ENCODE measurements around the gene LRRC27.
"Not testable (repeated sequence)": the region's sequence is repeated elsewhere in the genome, so short reads cannot be mapped to it uniquely, and the experiment has no call there.

LRRC27 gene

DNA sequence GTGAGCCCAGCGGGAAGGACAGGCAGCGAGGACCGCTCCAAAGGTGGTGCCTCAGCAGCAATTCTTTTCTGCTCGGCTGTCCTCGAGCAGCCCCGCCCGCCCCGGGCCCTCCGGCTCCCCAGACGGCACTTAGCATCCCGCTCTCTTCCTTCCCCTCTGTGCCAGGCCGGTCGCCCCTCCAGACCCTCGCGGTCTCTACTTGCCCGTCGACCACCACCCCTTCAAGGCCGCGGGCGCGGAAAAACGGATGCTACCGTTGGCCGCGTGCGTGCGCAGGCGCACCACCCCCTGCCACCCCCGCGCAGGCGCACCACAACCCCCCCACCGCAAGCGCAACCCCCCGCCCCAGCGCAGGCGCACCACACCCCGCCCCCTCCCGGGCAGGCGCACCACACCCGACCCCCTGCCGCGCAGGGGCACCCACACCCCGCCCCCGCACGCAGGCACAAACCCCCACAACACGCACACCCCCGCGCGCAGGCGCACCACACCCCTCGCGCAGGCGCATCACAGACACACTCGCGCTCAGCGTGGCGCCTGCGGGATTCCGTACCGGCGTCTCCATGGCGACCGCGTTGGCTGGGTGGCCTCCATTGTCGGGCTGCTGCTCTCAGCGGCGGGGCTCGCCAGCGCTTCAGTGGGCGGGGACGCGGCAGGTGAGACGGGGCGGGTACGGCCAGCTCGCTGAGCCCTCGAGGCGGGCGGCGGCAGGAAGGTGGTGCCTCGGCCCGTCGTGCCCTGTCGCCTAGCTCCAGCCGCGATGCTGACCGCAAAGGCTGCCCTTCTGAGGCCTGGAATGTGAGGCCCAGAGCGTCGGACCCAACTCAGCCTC is at the start of gene LRRC27:
Gene LRRC27, plus strand, starts transcription at position 593 of the 832 bp plus-strand sequence. CDS start 1,332 bp downstream, outside the sequence.
- peak; percentile 99 for DNase-seq

DNA sequence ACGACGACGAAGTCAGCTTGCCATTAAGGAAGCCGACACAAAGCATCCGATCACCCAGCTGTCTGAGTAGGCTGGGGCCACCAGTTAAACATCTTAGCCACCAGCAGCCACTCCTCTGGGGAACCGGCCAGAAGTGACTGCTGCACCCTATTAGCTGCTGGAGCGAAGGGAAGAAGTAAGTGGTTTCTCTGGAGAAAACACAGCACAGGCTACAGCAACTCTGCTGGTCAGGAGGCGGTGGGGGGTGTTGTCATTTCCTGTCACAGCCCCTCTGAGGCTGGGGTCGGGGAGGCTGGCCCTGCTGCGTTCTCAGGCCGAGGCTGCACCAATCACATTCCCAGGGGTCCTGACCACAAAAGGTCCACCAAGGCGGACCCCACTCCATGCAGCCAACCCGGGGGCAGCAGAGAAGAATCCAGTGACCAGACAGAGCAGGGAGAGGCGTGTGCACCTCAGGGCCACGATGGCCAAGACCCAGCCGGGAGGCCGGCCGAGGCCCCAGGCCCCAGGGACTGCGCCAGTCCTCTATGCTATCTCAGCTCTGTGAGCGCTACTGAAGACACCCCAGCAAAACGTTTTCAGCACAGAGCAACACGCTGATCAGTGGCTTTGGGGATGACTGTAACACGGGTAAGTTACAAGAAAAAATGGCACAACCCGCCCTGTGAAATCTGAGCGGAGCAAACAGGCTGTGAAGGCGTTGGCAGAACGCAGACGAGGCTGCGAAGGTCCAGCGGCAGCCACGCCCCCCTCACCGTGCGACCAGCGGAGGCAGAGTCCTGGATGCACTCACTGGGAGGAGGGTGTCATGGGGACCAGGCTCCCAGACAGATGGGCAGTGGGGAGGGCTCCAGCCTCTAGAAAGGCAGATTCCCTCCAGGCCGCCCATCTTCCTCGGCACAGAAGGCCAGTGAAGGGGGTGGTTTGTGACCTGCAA is 49.1 kb upstream of the LRRC27 start:
- no peak for DNase-seq

DNA sequence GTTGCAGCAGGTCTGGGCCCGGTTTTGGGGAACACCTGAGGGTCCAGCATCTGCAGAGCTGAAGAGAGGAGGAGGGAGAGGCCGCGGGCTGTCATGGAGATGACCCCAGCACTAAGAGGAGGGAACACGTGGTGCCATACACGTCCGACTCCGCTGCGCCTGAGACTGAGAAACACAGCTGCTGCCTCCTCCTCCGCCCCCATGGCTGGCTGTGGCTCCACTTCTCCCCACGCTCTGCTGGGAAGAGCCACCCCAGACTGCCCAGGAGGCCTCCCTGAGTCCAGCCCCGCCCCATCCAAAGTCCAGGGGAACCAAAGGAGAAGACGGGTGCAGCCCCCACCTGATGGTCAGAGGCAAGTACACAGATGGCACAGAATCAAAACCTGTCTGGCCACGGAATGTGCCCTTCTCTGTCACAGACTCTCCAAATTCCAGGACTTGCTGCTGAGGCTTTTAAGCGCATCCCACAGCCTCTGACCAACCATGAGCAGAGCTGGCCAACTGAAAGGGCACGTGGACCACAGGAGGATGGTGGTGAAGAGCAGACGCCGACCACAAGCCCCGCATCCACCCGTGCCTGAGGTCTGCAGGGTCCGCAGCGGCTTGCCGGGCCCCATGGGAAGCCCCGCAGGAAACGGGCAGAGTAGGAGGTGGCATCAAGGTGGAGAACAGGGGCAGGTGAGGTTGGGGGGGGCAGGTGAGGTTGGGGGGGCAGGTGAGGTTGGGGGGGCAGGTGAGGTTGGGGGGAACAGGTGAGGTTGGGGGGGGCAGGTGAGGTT is 48.2 kb upstream of the LRRC27 start:
- no peak for DNase-seq

DNA sequence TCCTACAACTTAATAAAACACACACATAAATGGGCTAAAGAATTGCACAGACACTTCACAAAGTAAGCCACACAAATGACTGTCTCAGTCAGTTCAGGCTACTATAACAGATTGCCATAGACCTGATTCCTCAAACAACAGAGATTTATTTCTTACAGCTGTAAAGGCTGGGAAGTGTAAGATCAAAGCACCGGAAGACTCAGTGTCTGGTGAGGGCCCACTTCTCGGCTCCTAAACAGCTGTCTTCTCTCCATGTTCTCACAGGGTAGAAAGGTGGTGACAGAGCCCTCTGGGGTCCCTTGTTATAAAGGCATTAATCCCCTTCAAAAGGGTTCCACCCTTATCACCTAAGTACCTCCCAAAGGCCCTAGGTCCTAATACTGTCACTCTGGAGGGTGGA is 42.6 kb upstream of the LRRC27 start:
- no peak for DNase-seq

DNA sequence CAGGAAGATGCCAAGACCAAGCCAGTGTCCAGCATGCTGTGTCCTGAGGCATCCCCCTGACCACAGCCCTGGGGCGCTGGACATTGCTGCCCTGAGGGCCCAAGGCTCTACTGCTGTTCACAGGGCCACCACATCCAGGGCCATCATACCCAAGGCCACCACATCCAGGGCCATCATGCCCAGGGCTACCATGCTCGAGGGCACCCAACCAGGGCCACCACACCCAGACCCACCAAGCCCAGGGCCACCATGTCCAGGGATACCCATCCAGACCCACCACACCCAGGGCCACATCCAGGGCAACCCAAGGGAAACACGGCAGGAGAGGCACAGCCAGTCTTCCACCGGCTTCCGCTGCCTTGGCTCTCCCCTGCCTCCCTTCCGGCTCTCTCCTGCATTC is 41.4 kb upstream of the LRRC27 start:
- no peak for DNase-seq

DNA sequence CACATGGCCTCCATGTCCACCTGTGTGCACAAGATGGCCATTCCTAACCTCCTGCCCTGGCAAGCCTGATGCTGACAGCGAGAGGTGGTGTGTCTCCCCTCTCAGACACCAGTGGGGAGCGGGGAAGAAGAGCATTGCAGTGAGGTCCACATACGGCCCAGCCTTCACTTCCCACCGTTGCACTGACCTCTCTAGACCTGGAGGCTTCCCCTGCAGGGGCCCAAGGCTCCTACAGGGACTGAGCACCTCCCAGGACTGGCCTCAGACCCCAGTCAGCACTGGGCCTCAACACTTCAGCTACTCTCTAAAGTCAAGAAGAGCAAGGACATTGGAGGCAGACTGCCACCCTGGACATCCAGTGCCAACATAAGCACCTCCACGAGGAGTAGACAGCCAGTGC is 40.2 kb upstream of the LRRC27 start:
- no peak for DNase-seq

DNA sequence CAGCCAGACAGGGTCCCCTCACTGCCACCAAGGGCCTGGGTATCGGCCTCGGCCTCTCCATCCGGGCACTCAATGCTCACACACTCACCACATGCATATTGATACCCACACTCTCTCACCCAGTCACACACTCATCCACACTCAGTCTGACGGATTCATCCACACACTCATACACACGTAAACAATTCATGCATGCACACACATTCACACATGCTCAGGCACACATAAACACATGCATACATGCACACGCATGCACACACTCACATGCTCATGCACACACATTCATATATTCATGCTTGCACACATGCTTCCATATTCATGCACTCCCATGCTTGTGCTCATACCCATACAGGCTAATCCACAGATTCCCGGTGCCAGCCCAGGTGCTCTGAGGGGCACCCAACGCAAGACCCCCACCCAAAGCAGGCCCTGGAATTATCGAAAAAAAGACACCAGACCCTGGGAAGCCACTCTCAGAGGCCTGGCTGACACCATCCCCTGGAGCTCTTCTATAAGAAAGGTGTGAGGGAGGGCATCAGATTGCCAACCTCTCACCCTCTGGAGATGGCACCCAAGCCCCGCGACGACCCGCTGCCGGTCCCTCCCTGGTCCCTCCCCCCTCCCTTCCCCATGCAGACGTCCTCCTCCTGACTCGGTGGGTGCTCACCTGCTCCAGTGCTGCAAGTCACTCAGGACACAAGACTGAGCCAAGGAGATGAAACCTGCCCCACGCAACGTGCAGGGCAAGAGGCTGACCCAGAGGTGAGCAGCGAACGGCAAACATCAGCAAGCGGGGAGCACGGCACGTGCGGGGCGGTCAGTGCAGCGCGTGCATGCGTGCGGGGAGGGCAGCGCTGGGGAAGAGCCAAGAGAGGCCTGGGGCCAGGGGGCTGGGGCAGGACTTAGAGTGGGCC is 39.4 kb upstream of the LRRC27 start:
- DNase-seq, result no peak

DNA sequence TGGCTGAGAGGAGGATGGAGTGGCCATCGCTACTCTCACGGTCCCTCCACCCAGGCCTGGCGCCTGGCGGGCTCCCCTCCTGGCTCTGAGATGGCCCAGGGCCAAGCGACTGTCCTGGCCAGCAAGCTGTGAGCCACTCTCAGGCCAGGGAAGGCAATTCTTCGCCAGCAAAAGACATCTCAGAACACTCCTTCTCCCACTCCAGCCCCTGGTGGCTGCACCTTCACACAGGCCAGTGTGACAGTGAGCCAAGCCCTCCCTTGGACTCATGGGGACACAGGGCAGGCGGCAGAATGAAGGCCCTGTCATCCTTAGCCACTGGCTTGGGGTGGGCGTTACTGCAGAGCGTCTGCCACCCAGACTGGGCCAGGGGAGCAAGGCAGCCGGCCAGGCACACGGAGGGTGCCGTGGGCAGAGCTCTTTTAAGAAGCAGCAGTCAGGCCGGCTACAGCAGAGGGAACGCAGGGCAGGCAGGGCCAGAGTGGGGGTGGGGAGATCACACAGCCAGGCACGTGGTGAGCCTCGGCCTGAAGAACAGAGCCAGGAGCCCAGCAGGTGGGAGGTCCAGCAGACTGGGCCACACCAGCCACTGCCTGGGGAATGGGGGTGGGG is 38.7 kb upstream of the LRRC27 start:
- DNase-seq, result no peak

DNA sequence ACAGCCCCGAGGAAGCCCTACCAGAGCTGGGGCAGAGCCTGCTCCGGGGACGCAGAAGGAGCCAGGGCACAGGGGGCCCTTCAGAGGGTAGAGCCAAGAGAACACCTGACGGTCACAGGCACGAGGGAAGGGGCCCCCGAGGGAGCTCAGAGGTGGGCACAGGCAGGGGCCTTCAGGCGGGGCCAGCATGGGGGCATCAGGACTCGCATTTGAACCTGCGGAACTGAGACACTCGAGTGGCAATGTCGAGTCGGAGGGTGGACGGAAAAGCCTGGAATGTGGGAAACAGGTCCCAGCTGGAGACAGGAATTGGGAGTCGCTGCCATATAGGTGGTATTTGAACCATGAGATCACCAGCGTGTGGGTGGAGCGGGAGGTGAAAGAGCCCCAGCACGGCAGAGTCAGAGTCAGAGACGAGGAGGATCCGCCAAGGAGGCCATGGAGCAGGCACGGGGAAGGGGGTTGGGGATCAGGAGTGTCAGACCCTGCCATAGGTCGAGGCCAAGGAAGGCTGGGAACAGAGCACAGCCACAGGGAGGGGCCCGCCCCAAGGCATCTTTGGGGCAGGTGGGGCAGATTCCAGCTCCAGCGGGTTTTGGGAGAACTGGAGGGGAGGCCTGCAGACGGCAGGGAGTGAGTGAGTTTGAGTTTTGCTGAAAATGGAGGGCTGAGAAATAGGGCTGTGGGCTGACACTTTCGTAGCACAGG is 38.0 kb upstream of the LRRC27 start:
- no peak for DNase-seq

DNA sequence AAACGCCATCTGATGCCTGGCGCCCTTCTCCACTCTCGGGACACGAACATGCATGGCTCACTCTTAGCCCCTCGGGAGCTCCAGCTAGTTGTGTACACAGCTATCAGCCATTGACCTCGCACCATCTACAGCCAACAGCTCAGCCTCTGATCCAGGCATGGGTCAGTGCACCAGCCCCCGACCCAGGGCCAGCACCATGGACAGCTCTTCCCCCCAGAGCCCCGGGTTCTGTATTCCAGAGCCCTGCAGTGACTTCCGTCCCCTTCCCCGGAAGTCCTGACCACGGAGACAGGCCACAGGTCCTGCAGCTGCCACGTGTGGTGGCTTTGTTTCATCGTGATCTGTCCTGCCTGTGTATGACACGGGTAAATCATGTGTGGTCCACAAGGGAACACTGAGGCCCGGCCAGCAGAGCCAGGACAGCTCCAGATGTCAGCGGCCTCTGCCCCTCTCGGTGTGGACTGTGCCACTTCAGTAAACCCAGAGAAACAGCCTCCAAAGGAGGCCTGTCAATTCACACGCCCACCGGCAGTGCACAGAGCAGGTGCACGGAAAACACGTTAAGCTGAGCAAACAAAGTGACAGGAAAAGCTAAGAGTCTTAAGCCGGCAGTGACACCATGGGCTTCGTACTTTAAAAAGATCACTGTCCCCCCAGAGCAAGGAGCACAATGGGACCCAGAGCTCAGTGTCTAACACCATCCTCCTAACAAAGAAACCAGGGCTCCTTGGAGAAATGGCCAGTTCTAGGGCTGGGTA is 37.3 kb upstream of the LRRC27 start:
- DNase-seq, result no peak

DNA sequence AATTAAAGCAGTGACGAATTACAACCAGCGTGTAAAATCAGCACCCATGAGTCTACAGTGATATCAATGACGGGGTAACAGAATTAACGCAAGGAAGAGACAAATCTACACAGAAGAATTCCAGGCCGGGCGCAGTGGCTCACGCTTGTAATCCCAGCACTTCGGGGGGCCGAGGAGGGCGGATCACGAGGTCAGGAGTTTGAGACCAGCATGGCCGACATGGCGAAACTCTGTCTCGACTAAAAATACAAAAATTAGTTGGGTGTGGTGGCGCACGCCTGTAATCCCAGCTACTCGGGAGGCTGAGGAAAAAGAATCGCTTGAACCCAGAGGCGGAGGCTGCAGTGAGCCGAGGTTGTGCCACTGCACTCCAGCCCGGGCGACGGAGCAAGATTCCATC is 36.5 kb upstream of the LRRC27 start:
- not testable (repeated sequence) for DNase-seq

DNA sequence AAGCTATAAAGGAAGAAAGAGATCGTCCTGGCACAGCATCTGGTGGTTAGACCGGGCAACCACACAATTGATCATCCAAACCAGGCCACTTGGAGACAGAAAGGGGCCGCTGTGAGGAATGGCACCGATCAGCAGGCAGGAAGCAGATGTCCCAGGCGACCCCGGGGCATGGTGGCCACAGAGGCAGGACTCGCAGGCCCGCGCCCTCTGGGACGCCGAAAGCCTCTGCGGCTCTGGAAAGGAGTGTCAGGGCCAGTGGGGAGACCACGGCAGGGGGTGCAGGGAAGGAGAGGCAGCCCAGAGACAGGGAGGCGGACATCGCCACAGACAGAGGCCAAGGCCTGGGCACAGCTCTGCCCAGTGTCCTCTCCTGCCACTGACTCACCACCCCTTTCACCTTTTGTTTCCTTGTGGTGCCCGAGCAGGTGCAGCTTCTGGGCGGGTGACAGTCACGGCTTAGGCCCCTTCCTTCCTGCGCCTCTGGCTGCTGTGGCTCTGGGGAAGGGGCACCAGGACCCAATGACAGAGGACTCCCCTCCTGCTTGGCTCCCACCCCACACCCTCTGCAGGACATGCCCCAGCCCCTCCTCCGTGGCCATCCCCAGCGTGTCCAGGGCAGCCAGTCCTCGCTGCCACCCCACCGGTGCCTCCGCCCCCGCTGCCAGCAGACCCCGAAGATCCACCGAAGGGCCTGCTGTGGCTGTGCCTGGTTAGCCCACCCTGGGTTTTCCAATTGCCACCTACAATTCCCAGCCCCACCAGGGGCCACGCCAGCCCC is 35.1 kb upstream of the LRRC27 start:
- no peak for DNase-seq

DNA sequence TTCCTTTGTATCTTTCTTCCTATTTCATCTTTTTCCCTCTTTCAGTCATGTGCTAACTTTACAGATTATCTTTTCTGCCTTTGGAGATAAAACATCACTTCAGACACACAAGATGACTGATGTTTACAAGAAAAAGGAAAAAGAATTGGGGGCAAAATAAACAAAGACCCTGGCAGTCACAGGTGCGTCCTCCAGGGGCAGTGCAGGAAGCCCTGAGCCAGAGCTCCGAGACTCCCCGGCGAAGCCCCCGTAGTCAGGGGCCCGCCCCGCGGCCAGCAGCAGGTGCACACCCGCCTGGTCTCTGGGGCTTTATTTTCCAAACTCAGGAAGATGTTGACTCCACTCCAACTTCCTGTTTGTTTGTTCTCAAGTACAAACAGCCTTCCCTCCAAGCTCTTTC is 34.5 kb upstream of the LRRC27 start:
- no peak for DNase-seq

DNA sequence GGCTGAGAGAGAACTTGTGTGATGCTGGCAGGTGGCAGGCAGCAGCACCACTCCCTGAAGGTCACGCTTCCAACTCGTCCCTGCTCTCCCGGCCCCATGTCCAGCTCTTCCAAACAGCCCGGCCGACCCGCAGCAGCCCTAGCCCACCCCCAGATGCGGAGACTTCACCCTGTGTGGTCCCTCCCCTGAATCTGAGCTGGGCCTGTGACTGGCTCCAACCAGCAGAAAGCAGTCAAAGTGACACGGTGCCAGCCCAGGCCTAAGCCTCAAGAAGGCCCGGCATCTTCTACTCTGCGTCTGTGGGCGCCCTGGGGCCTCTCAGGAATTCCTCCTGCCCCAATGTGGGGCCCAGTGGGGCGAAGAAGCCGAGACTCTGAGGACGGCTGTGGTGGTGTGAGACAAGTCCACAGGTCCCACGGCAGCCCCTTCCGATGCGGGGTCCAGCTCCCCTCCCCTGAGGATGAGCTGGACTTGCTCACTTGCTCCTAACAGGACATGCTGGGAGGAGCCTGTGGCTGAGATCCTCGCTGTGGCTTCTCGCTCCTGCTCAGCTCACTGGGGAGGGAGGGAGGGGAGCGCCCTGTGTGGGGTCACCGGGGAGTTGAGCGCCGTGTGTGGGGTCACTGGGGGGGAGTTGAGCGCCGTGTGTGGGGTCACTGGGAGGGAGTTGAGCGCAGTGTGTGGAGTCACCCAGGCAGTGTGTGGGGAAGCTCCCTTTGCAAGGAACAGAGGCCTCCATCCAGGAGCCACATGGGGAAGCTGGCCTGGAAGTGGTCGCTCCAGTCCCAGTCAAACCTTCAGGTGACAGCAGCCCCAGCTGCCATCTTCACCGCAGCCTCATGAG is 33.7 kb upstream of the LRRC27 start:
- no peak for DNase-seq

DNA sequence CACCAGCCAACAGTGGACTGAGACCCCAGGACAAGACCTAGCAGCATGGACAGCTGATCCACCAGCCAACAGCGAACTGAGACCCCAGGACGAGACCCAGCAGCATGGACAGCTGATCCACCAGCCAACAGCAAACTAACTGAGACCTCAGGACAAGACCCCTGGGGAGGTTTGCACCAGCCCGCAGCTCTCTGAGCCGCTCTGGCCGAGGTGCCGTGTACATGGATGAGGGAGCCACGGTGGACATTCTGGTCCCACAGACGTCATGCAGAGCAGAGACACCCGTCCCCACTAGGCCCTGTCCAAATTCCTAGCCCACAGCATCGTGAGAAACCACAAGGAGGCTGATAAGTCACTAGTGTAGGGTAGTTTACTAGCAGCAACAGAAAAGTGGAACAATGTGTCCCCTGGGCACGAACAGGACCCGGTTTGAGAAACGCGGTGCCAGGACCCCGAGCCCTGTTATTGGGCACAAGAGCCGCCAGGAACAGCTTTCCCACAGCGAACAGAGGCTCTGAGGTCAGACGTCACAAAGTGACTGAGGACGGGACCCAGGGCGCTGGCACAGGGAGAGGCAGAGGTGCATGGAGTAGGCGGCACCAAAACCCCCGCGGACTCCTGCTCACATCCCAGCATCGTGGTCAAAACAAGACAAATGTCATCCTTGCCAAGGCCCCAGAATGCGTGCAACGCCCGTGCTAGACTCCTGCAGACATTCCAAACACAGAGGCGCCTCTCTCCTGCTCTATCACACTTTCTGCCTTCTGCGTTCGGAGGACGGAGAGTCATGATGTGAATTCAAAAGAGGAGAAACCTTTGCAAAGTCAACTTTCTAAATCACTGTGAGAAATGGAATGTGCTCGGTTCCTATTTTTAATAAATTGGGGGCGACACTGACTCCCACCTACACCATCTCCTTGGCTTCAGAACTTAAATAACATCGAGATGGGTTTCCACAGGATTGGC is 32.3 kb upstream of the LRRC27 start:
- DNase-seq, result no peak

DNA sequence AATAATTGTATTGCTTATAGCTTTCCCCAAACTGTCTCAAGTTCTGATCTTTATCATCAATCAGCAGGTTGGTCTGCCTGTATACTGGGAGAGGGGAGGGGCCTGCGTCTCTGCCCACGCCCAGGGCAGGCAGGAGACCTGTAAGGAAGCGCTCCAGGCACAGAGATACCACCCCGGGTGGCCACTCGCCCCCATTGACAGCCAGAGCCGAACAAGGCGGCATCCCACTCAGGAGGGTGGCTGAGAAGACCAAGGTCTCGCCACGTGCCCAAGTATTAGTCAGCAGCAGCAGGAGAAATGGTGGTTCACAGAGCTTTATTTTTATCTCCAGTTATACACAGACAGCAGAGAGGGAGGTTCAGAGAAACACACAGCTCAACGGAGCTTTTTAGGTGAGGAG is 31.4 kb upstream of the LRRC27 start:
- DNase-seq, result no peak
